Cardiac fibroblast (primary cell): ENCODE data around the gene ZNF195.

Experiments used
- DNase-seq, 2 donors: peaks; one replicate each; pipeline versions ENCODE4 v3.0.0 to v3.0.0-alpha.2; 2010; ENCODE audit warnings: low read depth in 2 of 2
- H3K4me3 ChIP-seq, 2 donors: replicated peaks in 1 of 2; 1 replicate in 1 of 2; 2 replicates in 1 of 2; pipeline ENCODE4 v1.5.1; 2011; ENCODE audit warnings: low read depth in 2 of 2, low read length in 2 of 2, mild to moderate bottlenecking in 2 of 2, moderate library complexity in 1 of 2
- CTCF ChIP-seq: IDR thresholded peaks from one replicate; pipeline ENCODE4 v1.5.1; 2011; ENCODE audit warnings: low read depth, mild to moderate bottlenecking, low read length, inconsistent platforms

ZNF195 gene

DNA sequence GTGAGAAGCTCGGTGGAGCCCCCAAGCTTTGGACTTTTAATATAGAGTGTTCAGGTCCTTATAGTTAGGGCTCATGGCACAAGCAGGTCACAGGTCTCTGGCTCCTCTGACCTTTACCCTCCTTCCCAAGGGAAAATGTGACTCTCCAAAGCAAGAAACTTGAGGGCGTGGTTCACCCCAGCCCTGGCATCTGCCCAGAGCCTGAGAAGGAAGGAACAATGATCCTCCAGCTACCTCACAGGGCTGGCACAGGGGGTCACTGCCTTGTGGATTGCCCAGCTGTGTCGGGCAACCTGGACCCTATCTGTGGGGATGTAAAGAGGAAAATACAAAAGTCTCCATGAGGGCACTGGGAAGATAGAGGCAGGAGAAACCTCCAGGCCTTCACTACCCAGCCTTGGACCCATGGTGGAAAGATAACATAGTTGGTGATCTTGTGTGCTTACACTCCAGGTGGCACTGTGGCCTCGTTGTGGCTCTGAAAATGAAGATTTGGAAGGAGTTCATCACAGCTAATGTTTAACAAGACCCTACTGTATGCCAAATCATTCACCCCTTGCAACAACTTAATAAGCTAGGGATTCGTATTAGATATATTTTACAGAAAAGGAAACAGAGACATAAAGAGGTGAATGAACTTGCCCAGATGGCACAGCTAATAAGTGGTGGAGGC, 3.8 kb upstream of the ZNF195 start:
- H3K4me3 ChIP-seq = no peak overlapping the region
- TF ChIP-seq CTCF = no peak
- no peak for DNase-seq

DNA sequence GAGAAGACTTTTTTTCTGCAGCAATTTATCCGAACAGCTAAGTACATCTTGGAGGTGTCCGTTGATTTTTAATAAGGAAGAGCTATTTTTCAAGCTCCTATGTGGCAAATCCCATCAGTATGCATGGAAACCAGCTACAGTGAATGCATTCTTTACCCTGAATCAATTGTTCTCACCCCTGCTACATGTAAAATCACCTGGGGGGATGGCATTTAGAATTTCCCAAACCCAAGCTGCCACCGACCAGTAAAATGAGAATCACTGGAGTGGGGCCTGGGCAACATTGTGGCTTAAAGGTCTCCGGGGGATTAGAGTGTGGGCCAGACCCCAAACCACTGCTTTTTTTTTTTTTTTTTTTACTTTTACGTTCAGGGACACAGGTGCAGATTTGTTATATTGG, 2.8 kb upstream of the ZNF195 start:
- DNase-seq = no peak
- no peak overlapping the region for H3K4me3 ChIP-seq
- TF ChIP-seq CTCF = no peak

DNA sequence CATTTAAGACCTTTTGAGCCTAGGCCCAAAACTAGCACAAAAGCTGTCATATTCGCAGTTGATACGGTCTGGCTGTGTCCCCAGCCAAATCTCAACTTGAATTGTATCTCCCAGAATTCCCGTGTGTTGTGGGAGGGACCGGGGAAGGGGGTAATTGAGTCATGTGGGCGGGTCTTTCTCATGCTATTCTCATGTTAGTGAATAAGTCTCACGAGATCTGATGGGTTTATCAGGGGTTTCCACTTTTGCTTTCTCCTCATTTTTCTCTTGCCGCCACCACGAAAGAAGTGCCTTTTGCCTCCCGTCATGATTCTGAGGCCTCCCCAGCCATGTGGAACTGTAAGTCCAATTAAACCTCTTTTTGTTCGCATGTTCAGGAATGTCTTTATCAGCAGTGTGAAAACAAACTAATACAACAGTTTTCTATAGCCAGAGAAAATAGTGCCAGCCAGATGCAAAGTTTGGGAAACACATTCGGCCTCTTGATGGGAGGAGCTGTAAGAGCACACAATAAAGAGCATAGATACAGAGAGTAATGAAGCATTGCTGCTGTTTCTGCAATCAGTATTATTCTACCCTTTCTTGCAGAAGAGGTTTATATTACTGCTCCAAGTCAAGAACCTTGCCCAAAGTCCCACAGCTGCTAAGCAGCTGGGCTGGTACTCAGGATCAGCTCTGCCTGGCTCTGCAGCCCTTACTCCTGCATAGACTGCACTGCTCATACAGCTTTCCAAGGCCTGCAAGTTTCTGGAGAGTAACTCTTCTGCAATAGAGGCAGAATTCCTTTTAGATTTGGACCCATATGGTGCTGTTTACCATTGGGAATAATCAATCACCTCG, 2.0 kb upstream of the ZNF195 start:
- DNase-seq = peak; percentile 4 to 52
- H3K4me3 ChIP-seq = peak overlapping the region in 1 of 2 donors; percentile 44
- no peak for TF ChIP-seq CTCF

DNA sequence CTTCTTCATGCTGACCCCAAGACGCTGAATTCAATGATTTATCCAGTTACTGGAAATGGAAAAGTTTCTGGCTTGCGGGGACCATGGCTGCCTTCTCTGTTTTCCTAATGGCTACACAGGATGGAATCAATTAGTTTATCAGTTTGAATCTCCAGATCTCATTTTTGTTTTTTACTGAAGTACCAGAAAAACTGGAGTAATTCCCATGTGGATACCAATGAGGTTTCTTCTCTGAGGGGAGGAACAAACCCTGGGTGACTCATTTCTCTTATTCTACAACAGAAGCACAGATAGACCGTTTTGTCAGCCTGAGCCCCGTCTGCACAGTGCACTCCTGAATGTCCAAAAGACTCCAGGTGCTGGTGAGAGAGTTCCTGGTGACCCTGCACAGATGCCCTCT, 3.4 kb downstream of the ZNF195 start:
- no peak overlapping the region for H3K4me3 ChIP-seq
- peak; percentile 4 to 62 for DNase-seq
- no peak for TF ChIP-seq CTCF

DNA sequence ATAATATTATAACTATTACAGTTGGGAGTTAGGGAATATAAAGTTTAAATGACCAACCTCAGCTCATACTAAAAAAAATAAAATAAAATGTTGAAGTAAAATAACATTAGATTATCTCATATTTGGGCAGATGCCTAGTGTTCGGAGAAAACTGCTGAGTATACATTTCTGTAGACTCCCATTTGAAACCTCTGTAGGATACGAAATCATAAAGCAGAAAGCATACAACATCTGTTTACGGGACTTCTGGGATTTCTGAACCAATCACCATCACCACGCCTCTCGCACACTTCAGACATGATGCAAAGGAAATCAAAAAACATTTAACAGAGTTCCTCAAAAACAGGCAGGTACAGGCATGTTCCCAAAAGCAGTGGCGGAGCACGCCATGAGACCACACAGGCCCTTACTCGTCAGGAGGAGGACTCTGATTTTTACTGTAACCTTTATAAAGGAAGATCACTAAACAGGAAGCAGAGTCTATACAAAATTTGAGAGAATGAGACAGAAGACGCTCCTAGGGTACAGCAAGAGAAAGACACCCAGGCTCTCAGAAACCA, 8.6 kb downstream of the ZNF195 start:
- H3K4me3 ChIP-seq = no peak overlapping the region
- no peak for TF ChIP-seq CTCF
- DNase-seq = no peak

DNA sequence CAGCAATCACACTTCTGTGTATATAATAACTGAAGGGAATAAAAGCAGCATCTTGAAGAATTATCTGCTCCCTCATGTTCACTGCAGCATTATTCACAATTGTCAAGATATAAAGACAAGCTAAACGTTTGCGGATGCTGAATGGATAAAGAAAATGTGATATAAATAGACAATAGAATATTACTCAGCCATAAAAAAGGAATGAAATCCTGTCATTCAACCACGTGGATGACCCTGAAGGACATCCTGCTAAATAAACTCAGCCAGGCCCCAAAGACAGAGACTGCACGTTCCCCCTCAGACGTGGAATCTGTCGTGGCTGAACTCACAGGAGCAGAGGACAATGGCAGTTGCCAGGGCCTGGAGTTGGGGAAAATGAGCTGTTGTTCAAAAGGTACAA, 9.6 kb downstream of the ZNF195 start:
- no peak for TF ChIP-seq CTCF
- no peak for DNase-seq
- no peak overlapping the region for H3K4me3 ChIP-seq
